ENCODE results near the gene C2CD2L.
"Not testable (repeated sequence)": the region's sequence is repeated elsewhere in the genome, so short reads cannot be mapped to it uniquely, and the experiment has no call there.

Gene C2CD2L

DNA sequence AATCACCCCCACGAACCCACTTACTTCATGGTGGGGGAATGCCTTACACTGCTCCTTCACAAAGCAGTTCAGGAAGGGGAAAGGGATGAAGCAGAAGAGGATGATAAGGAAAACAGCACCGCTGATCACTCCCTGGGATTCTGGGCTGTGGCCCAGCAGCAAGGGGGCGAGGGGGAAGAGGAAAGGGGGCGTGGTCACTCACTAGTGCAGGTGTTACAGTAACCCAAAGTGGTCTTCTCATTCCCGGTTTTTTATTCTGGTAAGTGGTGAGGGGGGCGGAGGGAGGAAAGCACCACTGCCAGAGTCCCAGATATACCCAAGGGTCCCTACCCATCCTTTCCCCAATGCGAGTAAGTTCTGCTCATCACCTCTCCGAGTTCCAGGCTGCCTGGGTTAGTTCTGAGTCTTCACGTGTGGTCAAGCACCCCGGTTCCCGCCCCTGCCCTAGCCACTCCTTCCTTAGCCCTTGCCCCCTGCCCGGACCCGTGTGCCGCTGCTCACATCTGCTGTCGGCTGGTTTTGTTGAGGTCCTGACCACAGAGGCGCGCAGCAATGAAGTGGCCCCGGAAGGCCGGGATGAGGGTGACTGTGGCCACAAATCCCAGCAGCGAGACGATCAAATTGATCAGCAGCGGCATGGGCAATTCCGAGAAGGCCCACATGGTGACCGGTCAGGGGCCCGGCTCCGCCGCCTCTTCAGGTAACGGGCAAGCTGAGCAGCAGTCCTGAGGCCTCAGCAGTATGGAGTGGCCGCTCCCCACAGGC lies 6.0 kb upstream of the C2CD2L start:
- TF ChIP-seq, protein P1, sequence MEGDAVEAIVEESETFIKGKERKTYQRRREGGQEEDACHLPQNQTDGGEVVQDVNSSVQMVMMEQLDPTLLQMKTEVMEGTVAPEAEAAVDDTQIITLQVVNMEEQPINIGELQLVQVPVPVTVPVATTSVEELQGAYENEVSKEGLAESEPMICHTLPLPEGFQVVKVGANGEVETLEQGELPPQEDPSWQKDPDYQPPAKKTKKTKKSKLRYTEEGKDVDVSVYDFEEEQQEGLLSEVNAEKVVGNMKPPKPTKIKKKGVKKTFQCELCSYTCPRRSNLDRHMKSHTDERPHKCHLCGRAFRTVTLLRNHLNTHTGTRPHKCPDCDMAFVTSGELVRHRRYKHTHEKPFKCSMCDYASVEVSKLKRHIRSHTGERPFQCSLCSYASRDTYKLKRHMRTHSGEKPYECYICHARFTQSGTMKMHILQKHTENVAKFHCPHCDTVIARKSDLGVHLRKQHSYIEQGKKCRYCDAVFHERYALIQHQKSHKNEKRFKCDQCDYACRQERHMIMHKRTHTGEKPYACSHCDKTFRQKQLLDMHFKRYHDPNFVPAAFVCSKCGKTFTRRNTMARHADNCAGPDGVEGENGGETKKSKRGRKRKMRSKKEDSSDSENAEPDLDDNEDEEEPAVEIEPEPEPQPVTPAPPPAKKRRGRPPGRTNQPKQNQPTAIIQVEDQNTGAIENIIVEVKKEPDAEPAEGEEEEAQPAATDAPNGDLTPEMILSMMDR (IDR thresholded peaks at IDR 0.05; ENCODE audit: low read depth, low read length, missing control alignments) = no peak
- peak overlapping the region; percentile 91 for H3K4me3 ChIP-seq (ENCODE audit: low read depth, low read length)
- DNase-seq (ENCODE audit: low read depth) = no peak
- in situ Hi-C loops (cut with HindIII; ENCODE audit: low sequenced_read_pairs) = loop anchor here (5.0 to 25.0 kb wide), 2 partner anchors 84 to 186 kb away; partner anchors contain the start of genes RPS25 and TRAPPC4

DNA sequence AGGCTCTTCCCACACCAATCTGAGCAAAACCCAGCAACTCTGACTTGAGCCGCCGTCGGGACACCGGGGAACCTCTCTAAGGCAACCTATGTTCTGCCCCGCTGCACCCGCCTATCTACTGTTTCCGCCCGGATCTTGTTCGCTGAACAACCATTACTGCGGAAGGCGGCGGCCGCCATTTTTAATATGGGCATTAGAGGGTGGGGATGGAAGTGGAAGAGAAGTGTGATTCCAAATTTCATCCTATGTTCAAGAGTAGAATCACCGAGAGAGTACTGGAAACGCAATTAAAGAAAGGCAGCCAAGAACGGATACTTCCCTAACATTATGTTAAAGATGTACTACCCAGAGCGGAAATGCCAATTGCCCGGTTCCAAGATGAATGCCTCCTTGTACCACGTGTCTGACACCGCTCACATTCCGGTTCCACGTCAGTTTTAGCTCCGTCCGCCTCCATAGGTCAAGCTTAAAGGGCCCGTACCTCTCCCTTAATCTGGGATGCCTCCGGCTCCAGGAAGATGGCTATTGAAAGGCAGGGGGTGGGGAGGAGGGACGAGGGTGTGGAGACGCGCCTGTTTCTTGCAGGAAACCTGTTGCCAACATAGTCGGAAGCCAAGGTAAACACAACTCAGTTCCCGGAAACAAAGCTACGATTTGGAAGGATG lies 5.3 kb upstream of the C2CD2L start, which contains the start of gene DPAGT1:
TSS of gene DPAGT1 (minus strand) at position 95 of the 665 bp plus-strand sequence. CDS start 198 bp downstream, outside the sequence.
- TF ChIP-seq, protein P1 (IDR thresholded peaks at IDR 0.05; ENCODE audit: low read depth, low read length, missing control alignments) = no peak
- in situ Hi-C loops (cut with HindIII; ENCODE audit: low sequenced_read_pairs) = loop anchor here (5.0 to 25.0 kb wide), 2 partner anchors 85 to 185 kb away; partner anchors contain the start of genes RPS25 and TRAPPC4
- DNase-seq (ENCODE audit: low read depth) = peak; percentile 95
- H3K4me3 ChIP-seq (ENCODE audit: low read depth, low read length) = peak within 1 kb of the TSS; percentile 91

DNA sequence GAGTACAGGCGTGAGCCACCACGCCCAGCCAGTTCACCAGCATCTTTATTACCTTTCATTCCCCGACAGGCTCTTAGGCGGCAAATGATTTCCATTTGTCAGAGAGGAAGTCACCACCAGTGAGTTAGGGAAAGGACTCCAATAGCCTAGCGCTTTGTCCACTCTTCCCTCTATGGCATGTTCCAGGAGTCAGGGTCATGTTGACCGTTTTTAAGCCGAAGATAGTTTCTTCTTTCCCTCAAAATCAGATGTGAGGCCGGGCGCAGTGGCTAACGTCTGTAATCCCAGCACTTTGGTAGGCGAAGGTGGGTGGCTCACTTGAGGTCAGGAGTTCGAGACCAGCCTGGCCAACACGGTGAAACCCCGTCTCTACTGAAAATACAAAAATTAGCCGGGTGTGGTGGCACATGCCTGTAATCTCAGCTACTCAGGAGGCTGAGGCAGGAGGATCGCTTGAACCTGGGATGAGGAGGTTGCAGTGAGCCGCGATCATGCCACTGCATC lies 3.9 kb upstream of the C2CD2L start:
- in situ Hi-C loops (cut with HindIII; ENCODE audit: low sequenced_read_pairs) = loop anchor here (5.0 to 25.0 kb wide), 2 partner anchors 86 to 184 kb away; partner anchors contain the start of genes RPS25 and TRAPPC4
- DNase-seq (ENCODE audit: low read depth) = not testable (repeated sequence)
- peak overlapping the region; percentile 91 for H3K4me3 ChIP-seq (ENCODE audit: low read depth, low read length)

DNA sequence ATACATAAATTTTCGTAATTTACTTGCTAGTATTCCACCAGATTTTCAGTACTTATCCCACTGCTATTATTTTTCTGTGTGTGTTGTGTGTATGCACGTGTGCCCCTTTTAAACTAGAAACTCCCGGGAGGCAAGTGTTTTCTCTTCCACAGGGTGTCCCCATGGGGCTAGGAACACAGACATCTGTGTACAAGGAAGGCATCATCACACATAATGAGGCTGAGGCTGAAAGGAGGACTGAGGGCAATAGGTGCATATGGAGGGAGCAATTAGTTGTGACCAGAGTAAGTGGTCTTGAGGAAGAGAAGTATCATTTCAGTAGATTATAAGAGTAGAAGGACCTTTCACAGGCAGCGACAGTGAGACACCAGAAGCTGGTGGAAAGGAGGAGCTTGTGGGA lies 3.4 kb upstream of the C2CD2L start:
- in situ Hi-C loops (cut with HindIII; ENCODE audit: low sequenced_read_pairs) = loop anchor here (5.0 to 25.0 kb wide), 2 partner anchors 86 to 184 kb away; partner anchors contain the start of genes RPS25 and TRAPPC4
- DNase-seq (ENCODE audit: low read depth) = no peak
- TF ChIP-seq, protein P1 (IDR thresholded peaks at IDR 0.05; ENCODE audit: low read depth, low read length, missing control alignments) = no peak
- no peak overlapping the region for H3K4me3 ChIP-seq (ENCODE audit: low read depth, low read length)

DNA sequence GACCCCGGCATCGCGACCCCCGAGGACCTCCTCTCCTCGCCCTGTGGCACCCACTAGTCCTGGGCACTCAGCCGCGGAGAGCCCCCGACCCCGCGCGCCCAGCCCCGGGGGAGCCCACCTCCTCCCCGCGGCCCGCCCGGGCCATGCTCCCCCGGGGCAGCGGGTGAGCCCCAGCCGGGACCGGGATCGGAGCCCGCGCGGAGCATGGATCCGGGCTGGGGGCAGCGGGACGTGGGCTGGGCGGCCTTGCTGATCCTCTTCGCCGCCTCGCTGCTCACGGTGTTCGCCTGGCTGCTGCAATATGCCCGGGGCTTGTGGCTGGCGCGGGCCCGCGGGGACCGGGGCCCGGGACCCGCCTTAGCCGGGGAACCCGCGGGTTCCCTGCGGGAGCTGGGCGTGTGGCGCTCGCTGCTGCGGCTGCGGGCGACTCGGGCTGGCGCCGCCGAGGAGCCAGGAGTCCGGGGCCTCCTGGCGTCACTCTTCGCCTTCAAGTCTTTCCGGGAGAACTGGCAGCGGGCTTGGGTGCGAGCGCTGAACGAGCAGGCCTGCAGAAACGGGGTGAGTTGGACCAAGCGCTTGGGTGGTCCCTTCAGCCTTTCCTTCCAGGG lies 498 bp downstream of the C2CD2L start:
- peak overlapping the region; percentile 76 for H3K4me3 ChIP-seq (ENCODE audit: low read depth, low read length)
- no peak for DNase-seq (ENCODE audit: low read depth)
- in situ Hi-C loops (cut with HindIII; ENCODE audit: low sequenced_read_pairs) = loop anchor here (25.0 kb wide), 1 partner anchor 180 kb away; no protein-coding TSS in a partner anchor
- TF ChIP-seq, protein P1 (IDR thresholded peaks at IDR 0.05; ENCODE audit: low read depth, low read length, missing control alignments) = no peak

DNA sequence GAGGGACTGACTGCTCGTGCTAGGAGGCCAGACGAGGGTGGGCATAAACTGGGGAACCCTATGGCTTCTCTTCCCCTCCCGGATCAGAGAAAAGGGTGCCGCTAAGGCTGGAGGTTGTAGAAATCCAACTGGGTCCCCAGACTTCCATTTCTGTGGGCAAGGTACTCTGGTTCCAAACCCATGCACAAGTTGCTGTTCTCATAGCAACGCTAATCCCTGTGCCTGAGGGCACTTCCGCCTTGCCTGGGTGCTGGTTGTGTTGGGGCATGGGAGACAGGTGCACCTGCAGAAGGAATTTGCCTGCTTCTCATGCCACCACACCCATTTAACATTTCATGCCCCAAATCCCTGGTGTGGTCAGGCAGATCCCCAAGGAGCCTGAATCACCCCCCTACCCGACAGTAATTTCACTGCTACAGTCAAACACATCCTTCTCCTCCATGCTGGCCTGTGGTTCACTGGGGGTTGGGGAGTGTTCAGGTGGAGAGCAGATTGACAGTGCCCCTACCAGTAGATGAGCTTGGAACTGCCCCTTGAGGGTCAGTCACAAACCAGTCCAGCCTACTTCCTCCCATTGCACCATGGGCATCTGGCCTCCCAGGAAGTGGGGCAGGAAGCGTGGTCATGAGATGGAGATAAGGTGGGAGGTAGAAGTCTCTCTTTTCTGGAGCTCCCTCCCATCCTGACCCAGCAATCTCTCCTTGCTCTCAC lies 1.2 kb downstream of the C2CD2L start:
- DNase-seq (ENCODE audit: low read depth) = no peak
- in situ Hi-C loops (cut with HindIII; ENCODE audit: low sequenced_read_pairs) = loop anchor here (25.0 kb wide), 1 partner anchor 179 kb away; no protein-coding TSS in a partner anchor
- H3K4me3 ChIP-seq (ENCODE audit: low read depth, low read length) = peak overlapping the region; percentile 76
- TF ChIP-seq, protein P1 (IDR thresholded peaks at IDR 0.05; ENCODE audit: low read depth, low read length, missing control alignments) = no peak
